GM19099 (cell line): ENCODE data around the gene KRT6B.

ENCODE experiments used
- POLR2A ChIP-seq: IDR thresholded peaks from 3 replicates; pipeline ENCODE4 v1.6.1; 2011; ENCODE audit warnings: low read depth; ENCODE audit not compliant: insufficient read length; ENCODE audit errors: extremely low read depth

The KRT6B gene

DNA sequence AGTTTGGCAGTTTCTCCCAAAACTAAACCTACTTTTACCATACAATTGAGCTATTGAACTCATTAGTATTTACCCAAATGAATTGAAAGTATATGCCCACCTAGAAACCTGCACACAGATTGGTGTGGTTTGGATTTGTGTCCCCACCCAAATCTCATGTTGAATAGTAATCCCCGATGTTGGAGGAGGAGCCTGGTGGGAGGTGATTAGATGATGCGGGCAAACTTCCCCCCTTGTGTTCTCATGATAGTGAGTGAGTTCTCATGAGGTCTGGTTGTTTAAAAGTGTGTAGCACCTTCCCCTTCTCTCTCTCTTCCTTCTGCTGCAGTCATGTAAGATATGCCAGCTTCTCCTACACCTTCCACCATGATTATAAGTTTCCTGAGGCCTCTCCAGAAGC, 25.7 kb upstream of the KRT6B start:
- TF ChIP-seq POLR2A, result no peak

DNA sequence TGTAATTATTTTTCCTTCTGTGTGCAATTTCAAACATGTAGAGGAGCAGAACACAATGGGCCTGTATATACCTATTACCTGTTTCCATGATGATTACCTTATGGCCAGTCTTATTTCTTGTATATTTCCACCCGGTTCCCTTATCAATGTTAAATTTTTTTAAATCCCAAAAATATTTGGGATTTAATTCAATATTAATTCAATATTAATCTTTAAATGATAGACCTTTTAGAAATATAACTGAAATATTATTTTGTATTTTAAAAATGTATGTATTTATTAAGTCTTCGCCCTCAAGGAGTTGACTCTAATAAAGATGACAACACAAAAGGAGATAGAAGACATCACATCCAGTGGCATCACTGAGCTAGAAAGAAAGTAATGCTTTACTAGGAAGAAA, 22.3 kb upstream of the KRT6B start:
- TF ChIP-seq POLR2A, result no peak

DNA sequence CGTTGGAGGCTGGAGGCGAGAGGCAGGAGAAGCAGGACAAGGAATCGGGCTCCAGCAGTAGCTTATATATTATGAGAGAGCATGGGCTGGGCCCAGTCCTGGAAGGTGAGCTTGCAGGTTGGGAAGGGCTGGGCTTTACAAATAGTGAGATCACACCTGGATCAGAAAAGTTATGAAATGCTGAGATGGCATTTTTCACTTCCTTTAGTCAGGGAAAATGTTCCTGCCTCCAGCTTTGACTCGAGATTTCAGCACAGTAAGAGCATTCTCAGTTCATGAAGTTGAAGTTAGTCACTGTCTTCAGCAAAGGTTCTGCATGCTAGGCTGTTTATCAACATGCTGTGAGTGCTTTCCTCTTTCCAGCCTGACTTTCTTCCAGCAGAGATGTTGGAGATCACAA, 21.8 kb upstream of the KRT6B start, which contains the start of gene KRT6C:
Gene KRT6C, minus strand, starts transcription at position 38 of the 400 bp plus-strand sequence. CDS start 68 bp downstream, outside the sequence.
- TF ChIP-seq POLR2A, result no peak

DNA sequence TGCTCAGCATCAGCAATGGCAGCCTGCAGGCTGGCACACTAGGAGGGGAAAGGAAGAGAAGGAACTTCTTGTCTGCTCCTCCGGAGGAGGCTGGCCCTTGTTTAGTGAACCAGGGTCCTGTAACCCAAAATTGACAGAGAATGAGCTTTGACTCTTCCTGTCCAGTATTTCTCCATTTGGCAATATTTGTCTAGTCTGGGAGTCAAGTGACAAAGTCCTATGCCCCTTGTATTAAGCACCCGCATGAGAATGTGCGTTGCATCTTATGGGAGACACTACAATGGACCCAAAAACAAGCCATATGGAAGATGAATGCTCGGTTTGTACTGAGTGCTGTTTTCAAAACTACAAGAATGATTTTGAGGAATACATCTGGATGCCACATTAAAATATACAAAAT, 17.9 kb upstream of the KRT6B start:
- TF ChIP-seq POLR2A, result no peak

DNA sequence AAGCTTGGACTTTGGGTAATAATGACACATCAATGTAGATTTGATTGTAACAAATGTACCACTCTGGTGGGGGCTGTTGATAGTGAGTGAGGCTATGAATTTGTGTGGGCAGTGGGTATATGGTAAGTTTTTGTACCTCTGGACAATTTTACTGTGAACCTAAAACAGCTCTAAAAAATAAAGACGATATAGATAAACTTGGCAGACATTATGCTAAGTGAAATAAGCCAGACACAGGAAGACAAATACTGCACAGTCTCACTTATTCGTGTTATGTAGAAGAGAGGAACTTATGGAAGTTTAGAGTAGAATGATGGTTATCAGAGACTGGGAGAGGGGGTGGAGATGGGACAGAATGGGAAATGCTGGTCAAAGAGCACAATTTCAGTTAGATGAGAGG, 13.0 kb upstream of the KRT6B start:
- no peak for TF ChIP-seq POLR2A

DNA sequence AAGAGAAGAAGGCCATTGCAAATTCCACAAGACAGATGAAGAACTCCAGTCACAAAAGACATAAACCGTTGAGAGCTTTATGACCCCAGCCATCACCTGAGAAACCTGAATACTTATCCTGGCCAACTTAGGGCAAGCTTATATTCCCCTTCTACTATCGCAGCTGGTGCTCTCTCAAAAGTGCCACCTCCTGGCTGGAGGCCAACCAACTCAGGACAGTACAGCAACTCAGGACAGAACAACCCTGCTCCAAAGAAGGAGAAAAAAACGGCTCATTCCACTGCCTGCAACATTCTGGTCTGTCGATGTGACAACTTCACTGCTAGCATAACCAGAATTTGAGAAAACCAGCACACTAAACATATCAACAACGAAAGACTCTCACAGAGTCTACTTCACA, 9.7 kb upstream of the KRT6B start:
- TF ChIP-seq POLR2A, result no peak

DNA sequence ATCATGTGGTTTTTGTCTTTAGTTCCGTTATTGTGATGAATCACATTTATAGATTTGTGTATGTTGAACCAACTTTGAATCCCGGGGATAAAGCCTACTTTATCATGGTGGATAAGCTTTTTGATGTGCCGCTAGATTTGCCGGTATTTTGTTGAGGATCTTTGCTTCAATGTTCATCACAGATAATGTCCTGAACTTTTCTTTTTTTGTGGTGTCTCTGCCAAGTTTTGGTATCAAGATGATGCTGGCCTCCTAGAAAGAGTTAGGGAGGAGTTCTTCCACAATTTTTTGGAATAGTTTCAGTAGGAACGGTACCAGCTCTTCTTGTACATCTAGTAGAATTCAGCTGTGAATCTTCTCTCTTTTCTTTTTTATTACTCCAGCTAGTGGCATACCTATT, 6.9 kb upstream of the KRT6B start:
- TF ChIP-seq POLR2A, result no peak

DNA sequence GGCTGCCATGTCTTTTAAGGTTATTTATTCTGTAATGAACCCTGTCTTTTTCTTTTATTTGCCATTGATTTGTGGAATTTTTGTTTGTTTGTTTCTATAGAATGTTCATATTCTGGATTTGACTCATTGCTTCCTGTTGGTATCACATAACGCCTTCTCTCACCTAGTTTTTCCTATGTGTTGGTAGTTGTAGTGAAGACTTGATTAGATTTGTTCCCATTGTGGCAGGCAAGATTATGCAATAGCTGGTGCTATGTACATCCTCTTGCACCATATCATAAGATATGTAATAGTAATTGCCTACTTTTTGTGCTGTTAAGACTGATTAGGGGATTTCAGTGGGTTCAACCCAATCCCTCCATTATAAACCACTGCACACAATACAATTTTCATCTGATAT, 3.9 kb upstream of the KRT6B start:
- no peak for TF ChIP-seq POLR2A

DNA sequence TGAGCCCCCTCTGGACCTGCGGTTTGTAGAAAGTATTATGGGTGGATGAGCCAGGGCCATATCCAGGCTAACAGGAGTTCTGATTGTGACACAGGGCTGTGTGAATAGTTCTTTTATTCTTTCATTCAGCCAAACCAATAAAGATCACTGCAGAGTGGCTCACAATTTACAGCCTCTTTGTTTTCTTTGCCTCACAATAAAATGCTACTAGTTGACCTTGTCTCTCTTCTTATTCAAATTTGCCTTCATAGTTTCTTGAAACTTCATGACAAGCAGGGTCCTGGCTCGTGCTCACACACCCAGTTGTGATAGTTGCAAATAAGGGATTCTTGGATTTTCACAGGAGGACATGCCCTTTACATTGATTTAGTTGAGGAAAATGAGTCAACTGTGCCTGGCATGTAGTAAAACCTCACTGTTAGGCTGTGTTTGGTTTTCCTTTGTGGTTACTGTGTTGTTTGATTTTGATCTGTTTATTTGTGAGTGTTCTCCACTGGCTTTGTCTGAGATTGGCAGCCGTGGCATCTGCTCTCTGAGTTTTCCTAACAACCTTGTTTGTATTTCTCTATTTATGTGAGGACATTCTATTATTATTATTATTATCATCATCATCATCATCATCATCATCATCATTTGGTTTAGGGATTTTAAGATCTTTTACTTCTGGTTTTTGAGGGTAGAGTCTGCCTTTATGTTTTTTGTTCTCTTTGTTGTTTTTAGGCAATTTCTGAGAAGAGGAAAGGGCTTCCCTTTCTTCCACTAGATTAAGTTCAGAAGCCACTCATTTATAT, 2.7 kb upstream of the KRT6B start:
- TF ChIP-seq POLR2A, result no peak

DNA sequence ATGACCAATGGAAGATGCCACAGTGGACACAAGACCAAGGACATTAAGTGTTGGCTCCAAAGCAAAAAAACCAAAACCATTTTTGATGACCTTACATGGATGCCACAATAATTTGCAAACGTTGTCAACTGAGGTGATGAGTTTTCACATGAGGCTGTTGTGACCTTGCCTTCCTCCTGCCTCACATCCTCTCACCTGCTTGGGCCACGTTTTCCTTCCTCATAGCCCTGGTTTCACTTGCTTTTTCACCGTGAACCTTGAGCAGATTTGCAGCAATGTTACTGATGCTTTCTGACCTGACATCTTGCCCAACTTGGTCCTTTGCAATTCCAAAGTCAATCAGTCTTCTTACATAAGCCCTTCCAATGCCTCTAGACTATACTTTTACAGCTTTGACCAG, 3.7 kb downstream of the KRT6B start:
- no peak for TF ChIP-seq POLR2A

DNA sequence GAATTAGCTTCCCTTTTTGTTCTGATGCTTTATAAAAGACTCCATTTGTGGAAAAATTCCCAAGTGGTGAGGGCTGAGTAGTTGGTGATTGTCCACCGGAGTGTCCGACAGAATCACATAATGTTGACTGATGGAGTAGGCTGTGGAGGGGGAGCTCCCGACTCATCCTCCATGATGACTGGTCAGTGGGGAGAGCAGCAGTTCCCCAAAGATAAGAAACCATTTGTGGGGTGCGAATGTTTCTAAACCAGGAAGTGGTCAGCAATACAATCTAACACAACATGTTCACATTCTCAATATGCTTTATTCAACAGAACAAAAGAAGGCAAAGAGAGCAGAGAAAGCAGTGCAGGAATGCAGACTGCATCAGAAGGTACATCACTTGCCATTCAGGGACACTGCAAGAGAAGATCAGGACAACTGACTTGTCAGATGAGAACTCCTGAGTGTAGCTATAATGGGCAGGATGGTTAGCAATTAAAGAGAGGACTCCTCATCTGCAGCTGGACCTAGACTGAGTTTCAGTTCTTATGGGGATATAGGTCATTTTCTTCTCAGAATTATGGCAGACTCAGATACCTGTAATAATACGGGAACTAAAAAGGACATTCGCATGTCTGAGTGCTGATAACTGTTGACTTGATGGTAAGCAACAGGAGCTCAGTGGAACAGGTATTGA, 5.4 kb downstream of the KRT6B start:
- TF ChIP-seq POLR2A, result no peak

DNA sequence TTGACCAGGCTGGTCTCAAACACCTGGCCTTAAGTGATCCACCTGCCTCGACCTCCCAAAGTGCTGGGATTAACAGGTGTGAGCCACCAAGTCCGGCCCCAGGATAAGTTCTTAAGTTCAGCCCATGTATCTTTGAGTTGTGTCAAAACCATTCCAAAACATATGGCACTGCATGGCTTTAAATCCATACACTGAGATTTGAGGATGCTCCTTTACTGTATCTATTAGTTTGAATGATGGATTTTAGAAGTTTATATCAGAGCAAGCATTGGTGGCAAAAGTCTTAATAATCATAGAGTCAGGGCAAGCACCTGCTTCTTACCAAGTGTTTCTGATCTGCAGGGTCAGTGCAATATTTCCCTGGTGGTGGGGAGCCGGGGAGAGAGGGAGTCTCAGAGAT, 6.1 kb downstream of the KRT6B start:
- TF ChIP-seq POLR2A, result no peak

DNA sequence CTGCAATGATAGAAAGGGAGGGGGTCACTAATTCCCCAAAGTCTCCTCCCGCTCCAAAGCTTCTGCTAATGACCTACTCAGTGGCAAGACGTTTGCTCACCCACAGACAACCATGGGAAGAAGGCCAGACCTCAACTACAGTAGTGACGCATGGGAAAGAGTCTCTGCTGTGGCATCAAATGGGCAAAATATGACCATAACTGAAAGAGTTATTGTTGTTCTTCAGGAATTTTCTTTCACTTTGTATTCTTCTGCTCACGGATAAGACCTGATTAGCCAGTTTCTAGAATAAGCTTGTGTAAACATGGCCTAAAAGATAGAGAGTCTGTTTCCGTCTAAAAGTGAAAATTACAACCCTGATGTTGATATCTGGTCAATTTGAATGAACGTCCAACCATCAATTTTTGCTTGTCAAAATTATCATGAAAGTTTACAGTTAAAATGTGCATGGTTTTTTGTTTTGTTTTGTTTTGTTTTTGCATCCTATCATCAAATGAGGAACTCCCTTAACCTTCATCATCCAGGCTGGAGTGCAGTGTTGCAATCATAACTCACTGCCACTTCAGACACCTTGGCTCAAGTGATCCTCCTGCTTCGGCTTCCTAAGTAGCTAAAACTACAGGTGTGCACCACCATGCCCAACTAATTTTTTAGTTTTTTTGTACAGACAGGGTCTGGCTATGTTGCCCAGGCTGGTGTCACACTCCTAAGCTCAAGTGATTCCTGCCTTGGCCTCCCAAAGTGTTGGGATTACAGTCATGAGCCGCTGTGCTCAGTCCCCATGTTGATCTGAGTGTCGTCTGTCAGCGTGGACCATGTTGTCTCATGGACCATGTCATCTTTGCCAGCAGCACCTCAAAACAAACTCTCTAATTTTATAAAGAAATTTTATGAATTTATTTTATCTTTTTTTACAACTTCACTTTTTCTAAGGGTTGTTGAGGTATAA, 7.0 kb downstream of the KRT6B start:
- TF ChIP-seq POLR2A, result no peak

DNA sequence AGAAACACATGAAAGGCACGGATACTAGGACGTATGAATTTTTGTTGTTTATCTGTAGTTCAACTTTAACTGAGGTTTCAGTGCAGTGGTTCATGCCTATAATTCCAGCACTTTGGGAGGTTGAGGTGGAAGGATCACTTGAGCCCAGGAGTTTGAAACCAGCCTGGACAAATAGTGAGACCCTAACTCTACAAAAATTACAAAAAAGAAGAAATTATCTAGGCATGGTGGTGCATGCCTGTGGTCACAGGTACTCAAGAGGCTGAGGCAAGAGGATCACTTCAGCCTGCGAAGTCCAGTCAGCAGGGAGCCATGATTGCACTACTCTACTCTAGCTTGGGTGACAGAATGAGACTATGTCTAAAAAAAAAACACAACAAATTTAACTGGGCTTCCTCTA, 8.0 kb downstream of the KRT6B start:
- TF ChIP-seq POLR2A, result no peak

DNA sequence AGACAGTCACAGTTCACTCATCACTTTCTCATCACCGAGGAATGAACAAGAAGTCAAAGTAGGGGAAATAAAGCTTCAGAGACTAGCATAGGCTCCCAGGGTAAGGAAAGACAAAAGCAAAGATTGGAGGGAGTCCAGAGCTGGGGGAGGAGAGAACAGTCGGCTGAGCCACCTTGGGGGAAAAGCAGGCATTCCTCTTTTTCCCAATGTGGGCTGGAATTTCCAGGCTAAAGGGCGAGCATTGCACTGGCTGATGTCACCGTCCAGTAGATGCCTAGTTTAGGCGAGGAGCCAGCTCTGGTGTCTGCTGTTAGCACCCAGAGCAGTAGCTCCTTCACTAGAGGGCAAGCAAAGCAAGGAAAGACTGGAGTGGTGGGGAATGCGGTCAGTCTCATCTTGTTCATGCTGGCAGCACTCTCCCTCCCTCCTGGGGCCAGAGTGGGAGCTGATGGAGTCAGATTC, 9.3 kb downstream of the KRT6B start:
- TF ChIP-seq POLR2A, result no peak
